Stimulated activated CD4-positive, alpha-beta T cell treated with anti-CD3 and anti-CD28 coated beads, TNF-alpha, amount 100 ng/mL, for 1 hour (primary cell): ENCODE data around the gene CENATAC.
"Not testable (repeated sequence)": the region's sequence is repeated elsewhere in the genome, so short reads cannot be mapped to it uniquely, and the experiment has no call there.

Experiments used
- DNase-seq, 3 donors: peaks; one replicate each; pipeline ENCODE4 v3.0.0-alpha.2; 2020; ENCODE audit warnings: low read depth in 3 of 3, low spot score in 1 of 3

Gene CENATAC

GRCh38 chr11:118997627-118998387 is at the start of gene CENATAC:
TSS of gene CENATAC (plus strand) at chr11:118998138. CDS start at chr11:118998198, 60 bp downstream.
- DNase-seq, result peak; percentile 90 to 93 (median 92)

GRCh38 chr11:118953265-118953664 is 44.7 kb upstream of the CENATAC start:
- no peak for DNase-seq

- DNase-seq, result not testable (repeated sequence)
These were observed 44.0 kb upstream of the CENATAC start for GRCh38 chr11:118953976-118954375.

GRCh38 chr11:118956094-118956846 is 41.7 kb upstream of the CENATAC start, which contains the start of gene UPK2:
TSS of gene UPK2 (plus strand) at chr11:118956298. CDS start at chr11:118956351, 53 bp downstream.
- DNase-seq, result peak; percentile 64 to 85 (median 80)

- no peak for DNase-seq
These were observed 41.0 kb upstream of the CENATAC start for GRCh38 chr11:118956847-118957469.

- DNase-seq, result no peak
These were observed 40.4 kb upstream of the CENATAC start for GRCh38 chr11:118957549-118957948.

GRCh38 chr11:118957968-118958367 is 40.0 kb upstream of the CENATAC start:
- DNase-seq, result no peak

- no peak for DNase-seq
These were observed 39.4 kb upstream of the CENATAC start for GRCh38 chr11:118958577-118958976.

- no peak for DNase-seq
These were observed 36.7 kb upstream of the CENATAC start for GRCh38 chr11:118961189-118961588.

- no peak for DNase-seq
These were observed 36.3 kb upstream of the CENATAC start for GRCh38 chr11:118961591-118961990.

- not testable (repeated sequence) for DNase-seq
These were observed 28.4 kb upstream of the CENATAC start for GRCh38 chr11:118969508-118969907.

GRCh38 chr11:118971646-118972045 is 26.3 kb upstream of the CENATAC start, which contains the start of gene FOXR1:
TSS of gene FOXR1 (plus strand) at chr11:118971761. CDS start at chr11:118971932, 171 bp downstream.
- DNase-seq, result no peak

GRCh38 chr11:118973985-118974384 is 24.0 kb upstream of the CENATAC start:
- DNase-seq, result no peak

GRCh38 chr11:118975771-118976709 is 21.9 kb upstream of the CENATAC start:
- no peak for DNase-seq

GRCh38 chr11:118979434-118979833 is 18.5 kb upstream of the CENATAC start:
- no peak for DNase-seq

- DNase-seq, result no peak
These were observed 17.6 kb upstream of the CENATAC start for GRCh38 chr11:118980191-118980881.

- not testable (repeated sequence) for DNase-seq
These were observed 13.6 kb upstream of the CENATAC start for GRCh38 chr11:118984337-118984736.

GRCh38 chr11:118984825-118985224 is 13.1 kb upstream of the CENATAC start:
- no peak for DNase-seq

- no peak for DNase-seq
These were observed 9.7 kb upstream of the CENATAC start for GRCh38 chr11:118988280-118988679.

- DNase-seq, result not testable (repeated sequence)
These were observed 6.4 kb upstream of the CENATAC start for GRCh38 chr11:118991486-118992038.
